ENCODE data around the gene FAM131A.

FAM131A gene

DNA sequence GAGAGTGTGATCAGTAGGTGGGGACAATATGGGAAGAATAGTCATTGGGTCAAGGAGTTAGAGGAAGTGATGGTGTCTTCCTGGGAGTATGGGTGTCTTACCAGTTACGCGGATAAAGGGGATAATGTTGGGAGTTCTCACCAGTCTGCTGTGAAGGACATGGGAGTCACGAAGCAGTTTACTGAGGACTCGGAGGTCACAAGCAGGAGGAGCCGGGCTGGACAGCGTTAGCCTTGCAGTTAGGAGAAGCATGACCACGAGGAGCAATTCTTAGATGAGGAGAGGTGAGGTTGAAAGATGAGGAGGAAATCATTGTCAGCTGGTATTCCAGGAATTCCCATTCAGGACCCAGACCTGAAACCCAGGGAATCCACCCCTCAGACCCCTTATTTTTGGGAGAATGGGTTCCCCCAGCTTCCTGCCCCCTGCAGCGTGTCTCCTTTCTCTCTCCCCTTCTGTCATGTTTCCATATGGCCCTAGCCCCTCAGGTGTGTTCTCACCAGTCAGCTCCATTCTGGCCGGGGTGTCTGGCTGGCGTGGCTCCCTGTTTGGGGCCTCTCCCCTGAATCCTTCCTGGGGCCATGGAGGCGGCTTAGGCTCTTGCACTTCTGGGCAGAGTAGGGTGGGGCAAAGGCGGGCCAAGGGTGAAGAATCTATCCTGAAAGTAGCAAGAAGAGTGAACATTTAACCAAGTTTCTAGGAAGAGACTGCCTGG is 38.5 kb downstream of the FAM131A start:
- TF ChIP-seq ZNF791 (tag by site-specific recombination; IDR thresholded peaks at IDR 0.05) = no peak
- TF ChIP-seq, protein P1, sequence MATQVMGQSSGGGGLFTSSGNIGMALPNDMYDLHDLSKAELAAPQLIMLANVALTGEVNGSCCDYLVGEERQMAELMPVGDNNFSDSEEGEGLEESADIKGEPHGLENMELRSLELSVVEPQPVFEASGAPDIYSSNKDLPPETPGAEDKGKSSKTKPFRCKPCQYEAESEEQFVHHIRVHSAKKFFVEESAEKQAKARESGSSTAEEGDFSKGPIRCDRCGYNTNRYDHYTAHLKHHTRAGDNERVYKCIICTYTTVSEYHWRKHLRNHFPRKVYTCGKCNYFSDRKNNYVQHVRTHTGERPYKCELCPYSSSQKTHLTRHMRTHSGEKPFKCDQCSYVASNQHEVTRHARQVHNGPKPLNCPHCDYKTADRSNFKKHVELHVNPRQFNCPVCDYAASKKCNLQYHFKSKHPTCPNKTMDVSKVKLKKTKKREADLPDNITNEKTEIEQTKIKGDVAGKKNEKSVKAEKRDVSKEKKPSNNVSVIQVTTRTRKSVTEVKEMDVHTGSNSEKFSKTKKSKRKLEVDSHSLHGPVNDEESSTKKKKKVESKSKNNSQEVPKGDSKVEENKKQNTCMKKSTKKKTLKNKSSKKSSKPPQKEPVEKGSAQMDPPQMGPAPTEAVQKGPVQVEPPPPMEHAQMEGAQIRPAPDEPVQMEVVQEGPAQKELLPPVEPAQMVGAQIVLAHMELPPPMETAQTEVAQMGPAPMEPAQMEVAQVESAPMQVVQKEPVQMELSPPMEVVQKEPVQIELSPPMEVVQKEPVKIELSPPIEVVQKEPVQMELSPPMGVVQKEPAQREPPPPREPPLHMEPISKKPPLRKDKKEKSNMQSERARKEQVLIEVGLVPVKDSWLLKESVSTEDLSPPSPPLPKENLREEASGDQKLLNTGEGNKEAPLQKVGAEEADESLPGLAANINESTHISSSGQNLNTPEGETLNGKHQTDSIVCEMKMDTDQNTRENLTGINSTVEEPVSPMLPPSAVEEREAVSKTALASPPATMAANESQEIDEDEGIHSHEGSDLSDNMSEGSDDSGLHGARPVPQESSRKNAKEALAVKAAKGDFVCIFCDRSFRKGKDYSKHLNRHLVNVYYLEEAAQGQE (tag by site-specific recombination; IDR thresholded peaks at IDR 0.05) = peak; percentile 40; the same call in 1 of the 2 replicates
- CTCF ChIA-PET = interaction anchor here (1.3 to 6.5 kb wide), 2 partner anchors 93 to 166 kb away, joined by 3 to 184 read pairs; no protein-coding TSS in a partner anchor
- POLR2A ChIA-PET = no interaction called here

GRCh38 chr3:184377374-184377773 is 40.0 kb downstream of the FAM131A start:
- no peaks in the 10 kb centered on the region for H3K9me3 ChIP-seq (ENCODE audit: control insufficient read depth, insufficient read depth, low read depth, low read length)
- ChIA-PET CTCF (interaction anchor here (0.5 kb wide), 1 partner anchor 93 kb away, joined by 3 read pairs; no protein-coding TSS in a partner anchor), POLR2A (interaction anchor here (0.6 kb wide), 1 partner anchor 209 kb away, joined by 3 read pairs; no protein-coding TSS in a partner anchor)
- H3K27ac ChIP-seq (ENCODE audit: extremely low read depth, low read depth, low read length) = no peak overlapping the region
- TF ChIP-seq HOXD13 (CRISPR knock-in tag; IDR thresholded peaks at IDR 0.05; ENCODE audit: borderline replicate concordance) (no peak), ZSCAN30 (tag by site-specific recombination; IDR thresholded peaks at IDR 0.05) (no peak), ZNF596 (tag by site-specific recombination; IDR thresholded peaks at IDR 0.05) (no peak), ZNF341 (tag by site-specific recombination; IDR thresholded peaks at IDR 0.05; ENCODE audit: low read depth) (no peak), ZNF585B (tag by site-specific recombination; IDR thresholded peaks at IDR 0.05) (no peak), PRDM10 (tag by site-specific recombination; IDR thresholded peaks at IDR 0.05) (no peak), ZNF157 (tag by site-specific recombination; IDR thresholded peaks at IDR 0.05) (no peak), FEZF1 (tag by site-specific recombination; IDR thresholded peaks at IDR 0.05) (no peak), ZFP69B (tag by site-specific recombination; IDR thresholded peaks at IDR 0.05) (no peak), ZNF76 (tag by site-specific recombination; IDR thresholded peaks at IDR 0.05; ENCODE audit: borderline replicate concordance, low read depth) (no peak), SP7 (tag by site-specific recombination; IDR thresholded peaks at IDR 0.05) (no peak)
- TF ChIP-seq, protein P2, sequence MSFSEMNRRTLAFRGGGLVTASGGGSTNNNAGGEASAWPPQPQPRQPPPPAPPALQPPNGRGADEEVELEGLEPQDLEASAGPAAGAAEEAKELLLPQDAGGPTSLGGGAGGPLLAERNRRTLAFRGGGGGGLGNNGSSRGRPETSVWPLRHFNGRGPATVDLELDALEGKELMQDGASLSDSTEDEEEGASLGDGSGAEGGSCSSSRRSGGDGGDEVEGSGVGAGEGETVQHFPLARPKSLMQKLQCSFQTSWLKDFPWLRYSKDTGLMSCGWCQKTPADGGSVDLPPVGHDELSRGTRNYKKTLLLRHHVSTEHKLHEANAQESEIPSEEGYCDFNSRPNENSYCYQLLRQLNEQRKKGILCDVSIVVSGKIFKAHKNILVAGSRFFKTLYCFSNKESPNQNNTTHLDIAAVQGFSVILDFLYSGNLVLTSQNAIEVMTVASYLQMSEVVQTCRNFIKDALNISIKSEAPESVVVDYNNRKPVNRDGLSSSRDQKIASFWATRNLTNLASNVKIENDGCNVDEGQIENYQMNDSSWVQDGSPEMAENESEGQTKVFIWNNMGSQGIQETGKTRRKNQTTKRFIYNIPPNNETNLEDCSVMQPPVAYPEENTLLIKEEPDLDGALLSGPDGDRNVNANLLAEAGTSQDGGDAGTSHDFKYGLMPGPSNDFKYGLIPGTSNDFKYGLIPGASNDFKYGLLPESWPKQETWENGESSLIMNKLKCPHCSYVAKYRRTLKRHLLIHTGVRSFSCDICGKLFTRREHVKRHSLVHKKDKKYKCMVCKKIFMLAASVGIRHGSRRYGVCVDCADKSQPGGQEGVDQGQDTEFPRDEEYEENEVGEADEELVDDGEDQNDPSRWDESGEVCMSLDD (tag by site-specific recombination; IDR thresholded peaks at IDR 0.05) = no peak
- no peaks in the 10 kb centered on the region for H3K4me1 ChIP-seq (ENCODE audit: control insufficient read depth, insufficient read depth, low read length)
- no peak overlapping the region for H3K4me3 ChIP-seq (ENCODE audit: low read depth, low read length)
- no peaks in the 10 kb centered on the region for H3K36me3 ChIP-seq (ENCODE audit: control insufficient read depth in 2 of 2, insufficient read depth in 1 of 2, low read length in 2 of 2)

More for the DNA sequence above, 38.5 kb downstream of the FAM131A start:
- H3K27ac ChIP-seq (ENCODE audit: extremely low read depth, low read depth, low read length) = no peak overlapping the region
- H3K4me1 ChIP-seq (ENCODE audit: control insufficient read depth, insufficient read depth, low read length) = no peaks in the 10 kb centered on the region
- no peaks in the 10 kb centered on the region for H3K36me3 ChIP-seq (ENCODE audit: control insufficient read depth in 2 of 2, insufficient read depth in 1 of 2, low read length in 2 of 2)
- no peak overlapping the region for H3K4me3 ChIP-seq (ENCODE audit: low read depth, low read length)
- H3K9me3 ChIP-seq (ENCODE audit: control insufficient read depth, insufficient read depth, low read depth, low read length) = no peaks in the 10 kb centered on the region
